ENCODE results near the gene MAN1C1.

- TF ChIP-seq POLR2A (IDR thresholded peaks at IDR 0.05; ENCODE audit: low read depth, low read length) (no peak), POLR2AphosphoS5 (IDR thresholded peaks at IDR 0.05; ENCODE audit: low read depth, low read length) (no peak), TAF1 (IDR thresholded peaks at IDR 0.05; ENCODE audit: borderline replicate concordance, low read depth, low read length) (no peak)
These were observed 41.5 kb downstream of the MAN1C1 start for GRCh38 chr1:25657883-25658760.

Measured in GM12892 (cell line).